GM12891 (cell line): ENCODE measurements around the gene SPRY2.

Experiments used
- POLR2A ChIP-seq: IDR thresholded peaks from 2 replicates; pipeline ENCODE4 v1.6.1; 2011; ENCODE audit warnings: low read depth, low read length, control low read depth
- POLR2AphosphoS5 ChIP-seq: IDR thresholded peaks from 2 replicates; pipeline ENCODE4 v1.6.1; 2011; ENCODE audit warnings: low read depth, low read length, control low read depth
- POU2F2 ChIP-seq: IDR thresholded peaks from 2 replicates; pipeline ENCODE4 v1.6.1; 2011; ENCODE audit warnings: low read depth, mild to moderate bottlenecking, control low read depth, low read length, moderate library complexity
- SPI1 ChIP-seq: IDR thresholded peaks from 2 replicates; pipeline ENCODE4 v1.6.1; 2011; ENCODE audit warnings: low read depth, low read length, control low read depth
- TAF1 ChIP-seq: IDR thresholded peaks from 2 replicates; pipeline ENCODE4 v1.6.1; 2011; ENCODE audit warnings: low read depth, low read length, control low read depth

DNA sequence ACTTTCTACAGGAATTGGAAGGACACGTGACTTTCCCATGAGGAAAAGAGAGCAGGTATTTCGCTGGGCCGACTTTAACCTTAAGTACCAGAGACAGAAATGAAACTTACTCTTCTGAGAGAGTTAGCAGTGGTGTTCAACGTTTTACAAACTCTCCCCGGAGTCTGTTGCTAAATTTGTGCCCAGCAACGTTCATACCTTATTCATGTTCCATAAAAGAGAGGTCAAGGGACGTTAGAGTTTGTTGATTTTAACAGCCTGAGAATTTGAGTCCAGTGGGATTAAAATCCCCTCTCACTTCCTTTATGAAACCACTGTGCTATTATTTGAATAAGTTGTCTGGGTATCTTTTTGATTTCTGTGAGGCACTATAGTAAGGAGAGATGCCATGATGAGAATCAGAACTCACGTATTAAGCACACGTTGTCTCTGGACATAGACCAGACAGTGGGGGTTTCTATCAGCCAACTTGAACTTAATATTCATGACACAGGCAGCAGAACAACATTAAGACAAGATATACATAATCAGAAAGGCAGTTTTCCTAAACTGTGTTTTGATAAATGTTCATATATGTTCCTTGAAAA lies 33.4 kb downstream of the SPRY2 start:
- TF ChIP-seq POLR2A (no peak), TAF1 (no peak), POU2F2 (no peak), POLR2AphosphoS5 (no peak), SPI1 (no peak)
